GM12801 (cell line): ENCODE measurements around the gene DYRK4.

Experiments
- CTCF ChIP-seq: IDR thresholded peaks from one replicate; pipeline ENCODE4 v1.5.1; 2011; ENCODE audit warnings: control low read depth; ENCODE audit not compliant: insufficient read length; ENCODE audit errors: extremely low read depth

Gene DYRK4

DNA sequence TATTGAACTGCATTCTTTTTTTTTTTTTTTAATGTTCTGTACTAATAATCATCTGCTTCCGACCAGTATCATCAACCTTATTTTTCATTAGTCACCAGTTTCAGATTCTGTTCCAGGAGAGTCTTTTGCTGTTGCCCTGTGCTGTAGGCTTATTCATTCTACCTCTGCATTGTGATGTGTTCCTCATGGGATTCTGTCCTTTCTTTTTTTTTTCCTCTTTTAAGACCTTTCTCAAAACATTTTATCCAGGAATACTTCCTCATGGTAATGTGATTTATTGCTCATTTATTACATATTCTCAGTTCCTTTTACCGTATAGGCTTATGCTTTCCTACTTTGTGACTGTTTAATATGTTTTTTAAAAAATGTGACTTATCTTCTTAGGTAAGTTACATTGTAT, 91.7 kb downstream of the DYRK4 start:
- TF ChIP-seq CTCF: no peak
